DMS53 treated with DMSO at 0.1 percent for 48 hours (cell line): ENCODE data around the gene C2CD2.
"Not testable (repeated sequence)": the region's sequence is repeated elsewhere in the genome, so short reads cannot be mapped to it uniquely, and the experiment has no call there.

Experiments used
- DNase-seq: peaks from one replicate; lab custom pipeline; 2025; ENCODE audit not compliant: unreplicated experiment; lab: John Stamatoyannopoulos, UW

The C2CD2 gene

GRCh38 chr21:41953831-41954653 lies at the start of gene C2CD2:
C2CD2 (minus strand) TSS chr21:41954018; CDS start chr21:41953648, 370 bp downstream.
- DNase-seq: peak; percentile 45

- no peak for DNase-seq
These were observed 49.2 kb upstream of the C2CD2 start for GRCh38 chr21:42003051-42003461.

- no peak for DNase-seq
These were observed 48.7 kb upstream of the C2CD2 start for GRCh38 chr21:42002421-42002958.

GRCh38 chr21:42001781-42002180 lies 48.0 kb upstream of the C2CD2 start:
- no peak for DNase-seq

- no peak for DNase-seq
These were observed 47.1 kb upstream of the C2CD2 start for GRCh38 chr21:42000908-42001307.

- no peak for DNase-seq
These were observed 43.8 kb upstream of the C2CD2 start for GRCh38 chr21:41997657-41998056.

- DNase-seq: no peak
These were observed 41.8 kb upstream of the C2CD2 start for GRCh38 chr21:41995577-41995976.

- not testable (repeated sequence) for DNase-seq
These were observed 40.8 kb upstream of the C2CD2 start for GRCh38 chr21:41994613-41995012.

GRCh38 chr21:41993744-41994143 lies 39.9 kb upstream of the C2CD2 start:
- DNase-seq: no peak

GRCh38 chr21:41992576-41992975 lies 38.8 kb upstream of the C2CD2 start:
- no peak for DNase-seq

GRCh38 chr21:41991659-41992058 lies 37.8 kb upstream of the C2CD2 start:
- DNase-seq: no peak

GRCh38 chr21:41989698-41990097 lies 35.9 kb upstream of the C2CD2 start:
- no peak for DNase-seq

- DNase-seq: no peak
These were observed 33.5 kb upstream of the C2CD2 start for GRCh38 chr21:41987310-41987709.

GRCh38 chr21:41985662-41986416 lies 32.0 kb upstream of the C2CD2 start:
- no peak for DNase-seq

GRCh38 chr21:41983229-41983628 lies 29.4 kb upstream of the C2CD2 start:
- no peak for DNase-seq

- DNase-seq: no peak
These were observed 26.7 kb upstream of the C2CD2 start for GRCh38 chr21:41980561-41980960.

GRCh38 chr21:41979751-41980369 lies 26.0 kb upstream of the C2CD2 start:
- no peak for DNase-seq

GRCh38 chr21:41979335-41979734 lies 25.5 kb upstream of the C2CD2 start:
- no peak for DNase-seq

- no peak for DNase-seq
These were observed 23.5 kb upstream of the C2CD2 start for GRCh38 chr21:41977034-41977950.

- no peak for DNase-seq
These were observed 22.8 kb upstream of the C2CD2 start for GRCh38 chr21:41976611-41977010.
